NCI-H1694 treated with DMSO at 0.1 percent for 48 hours (cell line): Measurements from ENCODE around the gene ABHD18.
"Not testable (repeated sequence)": the region's sequence is repeated elsewhere in the genome, so short reads cannot be mapped to it uniquely, and the experiment has no call there.

Experiments
- DNase-seq: peaks from one replicate; lab custom pipeline; 2025; lab: John Stamatoyannopoulos, UW

Gene ABHD18

GRCh38 chr4:127993151-127993550 is 27.9 kb downstream of the ABHD18 start:
- no peak for DNase-seq

DNA sequence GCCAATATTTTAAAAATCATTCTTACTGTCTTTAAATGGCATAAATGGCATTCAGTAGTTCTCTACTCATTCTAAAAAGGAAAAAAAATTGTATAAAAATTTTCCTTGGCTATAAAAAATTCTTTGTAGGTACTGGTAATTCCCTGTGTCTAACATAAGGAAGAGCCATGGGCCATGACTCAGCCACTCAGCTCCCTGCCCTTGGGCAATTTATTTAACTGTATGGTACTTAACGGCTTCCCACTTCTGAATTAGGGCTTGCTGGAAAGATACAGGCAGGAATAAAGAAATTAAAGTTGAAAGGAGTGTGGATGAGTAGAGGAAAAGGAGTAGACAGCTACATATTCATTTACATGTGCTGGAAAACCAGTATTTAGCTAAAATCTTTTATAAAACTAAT is 30.6 kb downstream of the ABHD18 start:
- no peak for DNase-seq

DNA sequence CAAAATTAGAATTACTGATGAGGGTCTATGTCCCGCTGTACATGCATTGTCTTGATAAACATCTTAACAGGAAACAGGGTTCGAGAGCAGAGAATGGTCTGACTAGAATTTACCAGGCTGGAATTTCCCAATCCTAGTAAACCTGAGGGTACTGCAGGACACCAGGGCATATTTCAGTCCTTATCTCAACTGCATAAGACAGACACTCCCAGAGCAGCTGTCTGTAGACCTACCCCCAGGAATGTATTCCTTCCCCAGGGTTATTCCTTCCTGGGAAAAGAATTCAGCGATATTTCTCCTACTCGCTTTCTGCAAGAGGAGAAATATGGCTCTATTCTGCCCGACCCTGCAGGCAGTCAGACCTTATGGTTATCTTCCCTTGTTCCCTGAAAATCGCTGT is 31.3 kb downstream of the ABHD18 start:
- DNase-seq, result not testable (repeated sequence)

GRCh38 chr4:127997534-127998388 is 32.6 kb downstream of the ABHD18 start:
- DNase-seq, result no peak

- DNase-seq, result no peak
Measured at GRCh38 chr4:128006592-128006991, 41.4 kb downstream of the ABHD18 start.

GRCh38 chr4:128009428-128009827 is 44.2 kb downstream of the ABHD18 start:
- no peak for DNase-seq

DNA sequence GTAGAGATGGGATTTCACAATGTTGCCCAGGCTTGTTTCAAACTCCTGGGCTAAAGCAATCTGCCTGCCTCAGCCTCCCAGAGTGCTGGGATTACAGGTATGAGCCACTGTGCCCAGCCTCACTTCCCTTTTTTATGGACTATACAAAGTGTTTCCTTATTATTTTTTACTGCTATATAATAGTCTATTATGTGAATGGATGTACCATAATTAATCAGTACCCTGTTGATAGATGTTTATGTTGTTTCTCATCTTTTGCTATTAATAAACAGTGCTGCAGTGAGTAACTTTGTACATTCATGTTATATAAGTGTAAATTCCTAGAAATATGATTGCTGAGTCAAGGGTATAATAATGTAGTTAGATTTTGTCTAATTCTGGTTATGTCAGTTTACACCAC is 60.1 kb downstream of the ABHD18 start:
- DNase-seq, result no peak

DNA sequence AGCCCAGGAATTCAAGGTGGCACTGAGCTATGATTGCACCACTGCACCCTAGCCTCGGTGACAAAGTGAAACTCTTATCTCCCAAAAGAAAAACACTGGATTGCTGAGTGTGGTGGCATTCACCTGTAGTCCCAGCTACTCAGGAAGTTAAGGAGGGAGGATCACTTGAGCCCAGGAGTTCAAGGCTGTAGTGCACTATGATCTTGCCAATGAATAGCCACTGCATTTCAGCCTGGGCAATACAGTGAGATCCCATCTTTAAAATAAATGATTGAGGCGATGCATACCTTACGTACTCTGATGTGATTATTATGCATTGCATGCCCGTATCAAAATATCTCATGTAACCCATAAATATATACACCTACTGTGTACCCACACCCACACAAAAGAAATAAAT is 64.7 kb downstream of the ABHD18 start:
- no peak for DNase-seq

DNA sequence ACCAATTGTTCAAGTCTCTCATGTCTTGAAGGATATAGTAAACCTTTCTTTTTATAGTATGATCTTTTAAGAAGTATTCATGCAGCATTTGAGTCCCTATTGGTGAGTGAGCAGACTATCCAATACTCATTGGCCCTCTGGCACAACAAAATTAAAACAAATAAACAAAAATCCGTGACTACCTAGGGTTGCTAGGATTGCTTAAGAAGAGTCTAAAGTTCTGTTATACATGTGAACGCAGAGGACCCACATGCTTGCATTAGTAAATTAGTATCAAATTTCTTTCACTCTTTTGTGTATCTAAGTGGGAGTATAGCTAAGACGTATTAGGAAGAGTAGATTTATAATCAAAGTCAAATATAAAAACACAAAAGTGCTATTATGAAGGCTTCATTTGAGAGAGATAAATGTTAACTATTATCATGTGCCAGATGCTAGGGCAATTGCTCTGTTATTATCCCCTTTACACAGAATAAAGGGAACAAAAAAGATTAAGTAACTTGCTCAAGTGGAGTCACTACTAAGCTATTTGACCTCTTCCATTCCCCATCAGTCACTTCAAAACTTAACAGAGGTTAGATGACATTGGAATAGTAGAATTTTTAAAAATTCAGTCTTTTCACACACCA is 66.7 kb downstream of the ABHD18 start:
- no peak for DNase-seq

GRCh38 chr4:128039568-128039967 is 74.4 kb downstream of the ABHD18 start:
- DNase-seq, result no peak

- DNase-seq, result not testable (repeated sequence)
Measured at GRCh38 chr4:128047019-128047418, 81.8 kb downstream of the ABHD18 start.

DNA sequence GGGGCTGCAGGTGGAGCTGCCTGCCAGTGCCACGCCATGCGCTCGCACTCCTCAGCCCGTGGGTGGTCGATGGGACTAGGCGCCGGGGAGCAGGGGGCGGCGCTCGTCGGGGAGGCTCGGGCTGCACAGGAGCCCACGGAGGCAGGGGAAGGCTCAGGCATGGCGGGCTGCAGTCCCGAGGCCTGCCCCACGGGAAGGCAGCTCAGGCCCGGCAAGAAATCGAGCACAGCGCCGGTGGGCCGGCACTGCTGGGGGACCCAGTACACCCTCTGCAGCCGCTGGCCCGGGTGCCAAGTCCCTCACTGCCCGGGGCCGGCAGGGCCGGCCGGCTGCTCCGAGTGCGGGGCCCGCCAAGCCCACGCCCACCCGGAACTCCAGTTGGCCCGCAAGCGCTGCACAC is 82.3 kb downstream of the ABHD18 start:
- DNase-seq, result not testable (repeated sequence)

DNA sequence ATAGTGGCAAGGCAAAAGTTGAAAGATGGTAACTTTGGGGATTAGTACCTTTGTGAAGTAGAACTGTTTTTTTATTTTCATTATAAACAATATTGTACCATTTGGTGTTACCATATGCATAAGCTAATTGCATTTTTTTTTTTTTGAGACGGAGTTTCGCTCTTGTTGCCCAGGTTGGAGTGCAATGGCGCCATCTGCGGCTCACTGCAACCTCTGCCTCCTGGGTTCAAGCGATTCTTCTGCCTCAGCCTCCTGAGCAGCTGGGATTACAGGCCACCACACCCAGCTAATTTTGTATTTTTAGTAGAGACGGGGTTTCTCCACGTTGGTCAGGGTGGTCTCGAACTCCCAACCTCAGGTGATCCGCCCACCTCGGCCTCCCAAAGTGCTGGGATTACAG is 86.0 kb downstream of the ABHD18 start:
- not testable (repeated sequence) for DNase-seq

DNA sequence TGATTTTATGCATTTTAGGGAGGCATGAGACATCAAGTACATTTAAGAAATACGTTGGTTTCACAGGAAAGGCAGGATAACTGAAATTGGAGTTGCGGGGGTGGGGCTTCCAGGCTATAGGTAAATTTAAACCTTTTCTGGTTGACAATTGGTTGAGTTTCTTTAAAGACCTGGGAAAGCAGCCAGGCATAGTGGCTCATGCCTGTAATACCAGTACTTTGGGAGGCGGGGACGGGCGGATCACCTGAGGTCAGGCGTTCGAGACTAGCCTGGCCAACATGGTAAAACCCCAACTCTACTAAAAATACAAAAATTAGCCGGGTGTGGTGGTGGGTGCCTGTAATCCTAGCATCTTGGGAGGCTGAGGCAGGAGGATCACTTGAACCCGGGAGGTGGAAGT is 89.7 kb downstream of the ABHD18 start:
- not testable (repeated sequence) for DNase-seq

GRCh38 chr4:128055441-128056206 is 90.4 kb downstream of the ABHD18 start:
- DNase-seq, result not testable (repeated sequence)

DNA sequence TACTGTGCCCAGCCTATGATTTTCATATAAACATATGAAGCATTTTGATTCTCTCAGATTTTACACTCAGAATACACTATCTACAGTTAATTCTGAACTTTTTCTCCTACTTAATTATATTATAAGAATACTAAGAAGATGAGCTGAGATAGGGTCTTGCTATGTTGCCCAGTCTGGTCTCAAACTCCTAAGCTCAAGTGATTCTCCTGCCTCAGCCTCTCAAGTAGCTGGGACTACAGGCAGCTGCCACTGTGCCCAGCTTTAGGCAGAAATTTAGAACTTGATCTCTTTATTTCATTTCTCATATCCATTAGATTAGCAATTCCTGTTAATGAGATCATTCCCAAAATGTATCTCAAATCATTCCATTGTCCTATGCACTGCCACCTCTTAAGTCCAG is 91.2 kb downstream of the ABHD18 start:
- no peak for DNase-seq

- DNase-seq, result no peak
Measured at GRCh38 chr4:128060121-128060698, 95.0 kb downstream of the ABHD18 start.

- peak; percentile 83 for DNase-seq
Measured at GRCh38 chr4:128060699-128061565, 95.7 kb downstream of the ABHD18 start, which contains the start of gene LARP1B. Gene LARP1B, plus strand, starts transcription at chr4:128061312. Its CDS starts 13,640 bp downstream, at chr4:128074952.

- peak; percentile 18 for DNase-seq
Measured at GRCh38 chr4:128061566-128062536, 96.6 kb downstream of the ABHD18 start.

- not testable (repeated sequence) for DNase-seq
Measured at GRCh38 chr4:128066453-128066820, 101.2 kb downstream of the ABHD18 start.
